ENCODE data around the gene CAPN13.

GRCh38 chr2:30684996-30685395, 122.2 kb downstream of the CAPN13 start:
- TF ChIP-seq CTCF (IDR thresholded peaks at IDR 0.05) (no peak), EZH2 (IDR thresholded peaks at IDR 0.05; ENCODE audit: borderline replicate concordance, insufficient read depth, low read depth, low read length, poor library complexity, severe bottlenecking) (no peak)
